ENCODE data around the gene TMPRSS4. TPM values are rescaled to one million over a fixed set of nuclear protein-coding genes. Genes with fewer than 3 reads are reported as not detected.

TMPRSS4 gene
- total RNA-seq, 2 donors from 2014 or later, result 309 to 344 TPM

DNA sequence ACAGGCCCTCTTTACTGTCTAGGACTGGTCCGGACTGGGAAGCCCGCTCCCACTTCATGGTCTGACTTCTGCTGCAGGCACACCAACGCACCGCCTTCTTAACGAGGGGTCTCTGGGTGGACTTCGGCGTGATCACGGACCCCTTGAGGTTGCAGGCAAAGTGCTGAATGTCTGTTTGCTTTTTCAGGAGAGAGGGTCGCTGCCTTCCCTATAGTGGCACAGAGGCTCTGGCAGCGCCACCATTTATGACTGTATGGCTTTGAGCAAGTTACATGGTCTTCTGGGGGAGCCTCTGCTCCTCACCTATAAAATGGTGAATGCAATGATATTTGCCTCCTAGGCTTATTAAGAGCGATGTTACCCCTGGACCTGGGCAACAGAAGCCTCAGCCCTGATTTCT is 77.1 kb downstream of the TMPRSS4 start:
- Histone ChIP-seq H3K36me3 (no peaks in the 10 kb centered on the region), H3K27ac (no peak overlapping the region), H3K4me1 (peaks cover 6% of the 10 kb centered on the region), H3K4me3 (no peak overlapping the region), H3K27me3 (peaks cover 54% of the 10 kb centered on the region), H3K9me3 (no peaks in the 10 kb centered on the region), H3K9ac (ENCODE audit: low read depth in 2 of 2, low read length in 2 of 2) (no peak overlapping the region)
- TF ChIP-seq, protein P1, sequence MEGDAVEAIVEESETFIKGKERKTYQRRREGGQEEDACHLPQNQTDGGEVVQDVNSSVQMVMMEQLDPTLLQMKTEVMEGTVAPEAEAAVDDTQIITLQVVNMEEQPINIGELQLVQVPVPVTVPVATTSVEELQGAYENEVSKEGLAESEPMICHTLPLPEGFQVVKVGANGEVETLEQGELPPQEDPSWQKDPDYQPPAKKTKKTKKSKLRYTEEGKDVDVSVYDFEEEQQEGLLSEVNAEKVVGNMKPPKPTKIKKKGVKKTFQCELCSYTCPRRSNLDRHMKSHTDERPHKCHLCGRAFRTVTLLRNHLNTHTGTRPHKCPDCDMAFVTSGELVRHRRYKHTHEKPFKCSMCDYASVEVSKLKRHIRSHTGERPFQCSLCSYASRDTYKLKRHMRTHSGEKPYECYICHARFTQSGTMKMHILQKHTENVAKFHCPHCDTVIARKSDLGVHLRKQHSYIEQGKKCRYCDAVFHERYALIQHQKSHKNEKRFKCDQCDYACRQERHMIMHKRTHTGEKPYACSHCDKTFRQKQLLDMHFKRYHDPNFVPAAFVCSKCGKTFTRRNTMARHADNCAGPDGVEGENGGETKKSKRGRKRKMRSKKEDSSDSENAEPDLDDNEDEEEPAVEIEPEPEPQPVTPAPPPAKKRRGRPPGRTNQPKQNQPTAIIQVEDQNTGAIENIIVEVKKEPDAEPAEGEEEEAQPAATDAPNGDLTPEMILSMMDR (IDR thresholded peaks at IDR 0.05), result no peak
- intact Hi-C loops (cut with DNase I), result no loop called here
- DNase-seq, result no peak

- intact Hi-C loops (cut with DNase I), result no loop called here
- H3K27ac ChIP-seq, result no peak overlapping the region
- peaks cover 54% of the 10 kb centered on the region for H3K27me3 ChIP-seq
- H3K9me3 ChIP-seq, result no peaks in the 10 kb centered on the region
- TF ChIP-seq, protein P1 (IDR thresholded peaks at IDR 0.05), result no peak
- no peak overlapping the region for H3K4me3 ChIP-seq
- no peaks in the 10 kb centered on the region for H3K36me3 ChIP-seq
- peaks cover 6% of the 10 kb centered on the region for H3K4me1 ChIP-seq
- H3K9ac ChIP-seq (ENCODE audit: low read depth in 2 of 2, low read length in 2 of 2), result no peak overlapping the region
- DNase-seq, result no peak
These were observed 77.8 kb downstream of the TMPRSS4 start for GRCh38 chr11:118154641-118155040.

DNA sequence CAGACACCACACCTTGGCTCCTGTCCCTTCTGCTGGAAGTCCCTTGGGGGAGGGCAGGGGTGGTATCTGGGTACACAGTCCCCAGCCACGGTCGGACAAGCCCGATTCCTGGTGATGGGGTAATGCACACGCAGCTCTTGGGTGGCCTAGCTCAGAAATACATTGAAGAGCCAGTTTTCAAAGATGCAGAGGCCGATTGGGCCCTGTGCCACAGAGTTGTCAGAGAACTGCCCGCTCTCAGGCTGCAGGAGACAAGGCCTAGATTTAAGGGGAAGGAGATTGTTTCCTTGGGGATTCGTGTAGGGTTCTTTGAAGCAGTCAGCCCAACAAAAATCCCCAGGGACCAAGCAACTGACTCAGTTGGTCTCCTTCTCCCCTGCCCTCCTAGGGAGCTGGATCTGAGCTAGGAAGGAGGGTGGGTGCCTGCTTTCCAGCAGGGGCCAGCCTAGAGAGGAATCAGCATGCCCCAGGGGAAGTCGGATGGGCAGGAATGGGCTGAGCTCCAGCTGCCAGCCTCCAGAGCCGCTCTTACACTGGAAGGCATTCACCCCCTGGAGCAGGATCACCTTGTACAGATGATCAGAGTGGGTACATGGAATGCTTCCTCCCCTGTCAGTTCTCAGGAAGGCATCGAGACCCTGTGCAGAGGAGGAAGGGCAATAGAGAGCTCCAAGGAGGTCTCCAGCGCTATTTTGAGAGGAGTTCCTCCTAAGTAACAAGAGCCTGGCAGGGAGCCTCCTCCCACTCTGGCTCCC is 79.1 kb downstream of the TMPRSS4 start:
- H3K9ac ChIP-seq (ENCODE audit: low read depth in 2 of 2, low read length in 2 of 2), result no peak overlapping the region
- H3K27me3 ChIP-seq, result peaks cover 49% of the 10 kb centered on the region

GRCh38 chr11:118156531-118157185 is 79.8 kb downstream of the TMPRSS4 start:
- TF ChIP-seq, protein P1 (IDR thresholded peaks at IDR 0.05), result no peak
- H3K4me1 ChIP-seq, result peaks cover 6% of the 10 kb centered on the region
- H3K4me3 ChIP-seq, result no peak overlapping the region
- intact Hi-C loops (cut with DNase I), result no loop called here
- no peaks in the 10 kb centered on the region for H3K9me3 ChIP-seq
- no peak for DNase-seq
- H3K27ac ChIP-seq, result no peak overlapping the region
- no peaks in the 10 kb centered on the region for H3K36me3 ChIP-seq
- peaks cover 45% of the 10 kb centered on the region for H3K27me3 ChIP-seq
- no peak overlapping the region for H3K9ac ChIP-seq (ENCODE audit: low read depth in 2 of 2, low read length in 2 of 2)

More for the DNA sequence above, 79.1 kb downstream of the TMPRSS4 start:
- peaks cover 6% of the 10 kb centered on the region for H3K4me1 ChIP-seq
- intact Hi-C loops (cut with DNase I), result no loop called here
- H3K9me3 ChIP-seq, result no peaks in the 10 kb centered on the region
- TF ChIP-seq, protein P1 (IDR thresholded peaks at IDR 0.05), result no peak
- H3K4me3 ChIP-seq, result no peak overlapping the region
- H3K27ac ChIP-seq, result no peak overlapping the region
- DNase-seq, result no peak
- H3K36me3 ChIP-seq, result no peaks in the 10 kb centered on the region

DNA sequence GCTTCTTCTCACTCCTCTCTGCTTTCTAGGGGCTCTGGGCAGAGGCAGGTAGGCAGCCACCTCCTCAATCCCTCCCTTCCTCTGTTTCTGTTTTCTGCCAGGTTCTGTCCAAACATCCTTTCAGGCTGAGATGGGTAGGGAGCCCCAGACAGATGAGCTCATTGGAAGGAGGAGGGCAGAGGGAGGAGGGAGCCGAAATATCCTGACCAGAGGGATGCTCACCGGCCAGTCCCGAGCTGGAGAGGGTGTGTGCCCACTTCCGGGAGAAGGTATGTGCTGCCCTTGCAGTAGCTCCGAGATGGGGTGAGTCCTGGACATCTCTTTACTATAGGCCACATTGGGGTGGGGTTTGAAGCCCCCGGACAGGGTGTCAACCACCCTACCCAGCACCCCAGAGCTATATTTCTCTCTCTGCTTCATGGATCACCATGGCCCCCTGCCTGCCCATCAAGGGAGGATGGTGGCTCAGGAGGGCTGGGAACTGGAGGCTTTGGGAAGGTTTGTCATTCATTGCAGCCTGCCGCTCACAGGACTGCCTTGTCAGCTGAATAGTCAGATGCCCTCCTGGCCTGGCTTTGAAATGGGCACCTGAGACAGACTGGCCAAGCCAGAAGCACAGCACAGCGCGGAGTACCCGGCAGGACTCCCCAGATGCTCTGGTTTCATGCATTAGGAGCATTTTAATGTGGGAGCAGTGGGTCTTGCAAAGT is 80.5 kb downstream of the TMPRSS4 start:
- H3K27ac ChIP-seq, result no peak overlapping the region
- H3K4me3 ChIP-seq, result no peak overlapping the region
- H3K9ac ChIP-seq (ENCODE audit: low read depth in 2 of 2, low read length in 2 of 2), result no peak overlapping the region
- no peak for DNase-seq
- H3K36me3 ChIP-seq, result no peaks in the 10 kb centered on the region
- TF ChIP-seq, protein P1 (IDR thresholded peaks at IDR 0.05), result no peak
- intact Hi-C loops (cut with DNase I), result no loop called here
- peaks cover 39% of the 10 kb centered on the region for H3K27me3 ChIP-seq
- no peaks in the 10 kb centered on the region for H3K9me3 ChIP-seq
- H3K4me1 ChIP-seq, result peaks cover 6% of the 10 kb centered on the region

Data from colonic mucosa (tissue), 4 donors.